ENCODE measurements around the gene ZNF761. TPM values are rescaled to one million over a fixed set of nuclear protein-coding genes. Genes with fewer than 3 reads are reported as not detected.

Gene ZNF761
- total and polyA plus RNA-seq, 2 of the 13 experiments (the other 11 are each of a cell fraction or from before 2014, with no cell fraction given): 11.6 to 16.2 TPM

DNA sequence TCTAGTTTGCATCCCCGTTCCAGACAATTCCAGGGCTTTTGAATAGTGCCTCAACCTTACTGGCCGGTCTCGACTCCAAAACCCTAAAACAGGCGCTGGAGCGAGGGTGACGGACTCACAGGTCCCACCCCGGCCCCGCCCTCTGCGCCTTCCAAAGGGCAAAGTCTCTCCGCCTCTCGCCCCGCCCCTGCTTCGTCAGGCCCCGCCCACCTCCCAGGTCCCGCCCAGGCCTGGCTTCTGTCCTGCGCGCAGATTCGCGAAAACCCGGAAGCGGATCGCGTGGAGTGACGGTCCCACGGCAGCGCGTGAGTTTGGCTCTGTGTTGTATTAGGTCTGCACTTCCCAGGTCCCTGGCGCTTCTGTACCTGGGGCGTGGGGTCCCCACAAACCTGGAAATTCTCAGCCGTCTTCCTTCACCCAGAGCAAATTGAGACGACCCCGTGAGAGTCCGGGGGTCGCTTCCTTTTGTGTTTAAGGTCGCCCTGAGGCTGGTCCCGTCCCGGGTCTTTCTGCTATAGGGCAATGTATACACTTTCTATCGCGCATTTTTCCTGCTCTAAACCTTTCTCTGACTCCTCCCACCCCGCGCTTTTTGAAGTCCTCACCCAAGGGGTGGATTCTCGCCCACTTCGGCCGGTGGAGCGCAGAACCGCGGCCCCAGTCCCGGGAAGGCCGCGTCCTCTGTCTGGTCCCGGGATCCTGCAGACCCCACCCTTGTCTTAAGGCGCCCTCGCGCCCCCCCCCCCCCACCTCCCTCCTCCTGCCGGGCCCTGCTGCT lies 35.9 kb downstream of the ZNF761 start, which contains the start of gene ZNF813 (continued):
- TF ChIP-seq CEBPZ (IDR thresholded peaks at IDR 0.05; ENCODE audit: low read length) (no peak), ZBTB46 (CRISPR knock-in tag; IDR thresholded peaks at IDR 0.05; ENCODE audit: borderline replicate concordance) (no peak), ZNF710 (CRISPR knock-in tag; IDR thresholded peaks at IDR 0.05; ENCODE audit: borderline replicate concordance) (no peak), SNAPC5 (CRISPR knock-in tag; IDR thresholded peaks at IDR 0.05; ENCODE audit: borderline replicate concordance) (no peak), ZBTB7B (CRISPR knock-in tag; IDR thresholded peaks at IDR 0.05) (no peak), TBP (CRISPR knock-in tag; IDR thresholded peaks at IDR 0.05) (no peak; the same call in 1 of the 2 replicates), ISX (CRISPR knock-in tag; conservative IDR thresholded peaks at IDR 0.05) (no peak), ZNF572 (CRISPR knock-in tag; IDR thresholded peaks at IDR 0.05) (no peak), ZNF512 (CRISPR knock-in tag; IDR thresholded peaks at IDR 0.05) (no peak), ELF4 (CRISPR knock-in tag; IDR thresholded peaks at IDR 0.05; ENCODE audit: borderline replicate concordance) (peak; percentile 56), HNRNPK (IDR thresholded peaks at IDR 0.05; ENCODE audit: low read depth, low read length, poor library complexity, severe bottlenecking) (no peak), AHR (CRISPR knock-in tag; IDR thresholded peaks at IDR 0.05) (no peak), MTF2 (CRISPR knock-in tag; IDR thresholded peaks at IDR 0.05; ENCODE audit: borderline replicate concordance) (no peak), MXD4 (CRISPR knock-in tag; IDR thresholded peaks at IDR 0.05) (peak; percentile 68), SP4 (CRISPR knock-in tag; IDR thresholded peaks at IDR 0.05) (peak; percentile 89), ZNF724P (CRISPR knock-in tag; IDR thresholded peaks at IDR 0.05; ENCODE audit: borderline replicate concordance) (no peak), GMEB2 (CRISPR knock-in tag; IDR thresholded peaks at IDR 0.05; ENCODE audit: low read depth) (no peak), CCAR2 (optimal IDR thresholded peaks at IDR 0.05; ENCODE audit: low read depth, low read length) (no peak)

Measured in HepG2 (cell line).